Suprapubic skin (tissue), 4 donors: ENCODE data around the gene HSPBAP1. TPM values are rescaled to one million over a fixed set of nuclear protein-coding genes. Genes with fewer than 3 reads are reported as not detected.
A peak's percentile ranks its signal among the peaks of the same experiment; 100 is the strongest.

Experiments used
- DNase-seq, 2 donors: peaks; one replicate each; pipeline ENCODE4 v3.0.0-alpha.2; 2019; ENCODE audit warnings: low spot score in 2 of 2
- H3K27ac ChIP-seq: fragments of 200-600 bp; sonication (generic); one replicate; pipeline ENCODE4 v1.5.1; 2019
- H3K27me3 ChIP-seq: fragments of 200-600 bp; sonication (generic); one replicate; pipeline ENCODE4 v1.5.1; 2019
- H3K36me3 ChIP-seq: fragments of 200-600 bp; sonication (generic); one replicate; pipeline ENCODE4 v1.5.1; 2019
- H3K4me1 ChIP-seq: fragments of 200-600 bp; sonication (generic); one replicate; pipeline ENCODE4 v1.5.1; 2019
- H3K4me3 ChIP-seq: fragments of 200-600 bp; sonication (generic); one replicate; pipeline ENCODE4 v1.5.1; 2019; ENCODE audit warnings: mild to moderate bottlenecking
- H3K9me3 ChIP-seq: fragments of 200-600 bp; sonication (generic); one replicate; pipeline ENCODE4 v1.5.1; 2019
- CTCF ChIP-seq, 2 donors: fragments of 200-600 bp in 1 of 2; fragments of 450-650 bp in 1 of 2; sonication (generic) in 1 of 2; IDR thresholded peaks; one replicate each; pipeline ENCODE4 v1.5.1; 2016 to 2019; ENCODE audit warnings: antibody characterized with exemption in 2 of 2, mild to moderate bottlenecking in 1 of 2, moderate library complexity in 1 of 2
- EP300 ChIP-seq: sonication (generic); formaldehyde crosslinking; IDR thresholded peaks from one replicate; pipeline ENCODE4 v1.6.1; 2017; ENCODE audit warnings: antibody characterized with exemption
- POLR2A ChIP-seq, 2 donors: fragments of 450-650 bp; IDR thresholded peaks; one replicate each; pipeline ENCODE4 v1.6.1; 2017; ENCODE audit warnings: antibody characterized with exemption in 2 of 2, mild to moderate bottlenecking in 2 of 2, moderate library complexity in 2 of 2
- POLR2AphosphoS5 ChIP-seq, 3 donors: sonication (generic); formaldehyde crosslinking; IDR thresholded peaks; one replicate each; pipeline ENCODE4 v1.6.1; 2017; ENCODE audit warnings: antibody characterized with exemption in 3 of 3
- WGBS: methylation state at CpG from one replicate; pipeline ENCODE4 v1.1.5; 2018; 5-methylcytosine and 5-hydroxymethylcytosine counted together
- total RNA-seq, 4 donors: library from RNA; depleted of rRNA; stranded (reverse); fragments of >200 nt; gene quantifications; one replicate each; pipeline ENCODE4 v1.1.0, GENCODE V29; 2016

HSPBAP1 gene
- 10 to 100 TPM in 3 of 4 donors, 1 to 10 TPM in 1; 8.8 to 32.8 (median 15.7) TPM for total RNA-seq

- WGBS, result under 1% methylated on average over 38 of the region's 46 CpGs
- Histone ChIP-seq H3K9me3 (no peaks in the 10 kb centered on the region), H3K4me1 (peaks cover 54% of the 10 kb centered on the region), H3K27me3 (no peaks in the 10 kb centered on the region), H3K4me3 (peak within 1 kb of the TSS; percentile 90), H3K27ac (peak within 1 kb of the TSS; percentile 97), H3K36me3 (no peaks in the 10 kb centered on the region)
- DNase-seq, result peak; percentile 96 to 98
- TF ChIP-seq CTCF (IDR thresholded peaks at IDR 0.05) (no peak), POLR2AphosphoS5 (IDR thresholded peaks at IDR 0.05) (peak in 1 of 3 donors; percentile 42)
These were observed at the start of gene HSPBAP1 for GRCh38 chr3:122793568-122794416. Gene HSPBAP1 (minus strand): TSS chr3:122793831. CDS start chr3:122793680, 151 bp downstream.

GRCh38 chr3:122835590-122835989 lies 42.0 kb upstream of the HSPBAP1 start:
- no peak for DNase-seq
- H3K4me3 ChIP-seq, result no peak overlapping the region
- H3K9me3 ChIP-seq, result no peaks in the 10 kb centered on the region
- peaks cover 14% of the 10 kb centered on the region for H3K36me3 ChIP-seq
- no peaks in the 10 kb centered on the region for H3K4me1 ChIP-seq
- TF ChIP-seq POLR2A (IDR thresholded peaks at IDR 0.05) (no peak), POLR2AphosphoS5 (IDR thresholded peaks at IDR 0.05) (no peak), EP300 (no peak), CTCF (IDR thresholded peaks at IDR 0.05) (no peak)
- H3K27ac ChIP-seq, result no peak overlapping the region
- 90% methylated on average over 2 of the region's 2 CpGs for WGBS
- H3K27me3 ChIP-seq, result no peaks in the 10 kb centered on the region

- DNase-seq, result no peak
These were observed 34.6 kb upstream of the HSPBAP1 start for GRCh38 chr3:122828281-122828680.

GRCh38 chr3:122826278-122826677 lies 32.6 kb upstream of the HSPBAP1 start:
- 87% methylated on average over 1 of the region's 1 CpG for WGBS
- Histone ChIP-seq H3K27ac (no peak overlapping the region), H3K36me3 (peaks cover 36% of the 10 kb centered on the region), H3K4me3 (no peak overlapping the region), H3K27me3 (no peaks in the 10 kb centered on the region), H3K4me1 (no peaks in the 10 kb centered on the region), H3K9me3 (no peaks in the 10 kb centered on the region)
- DNase-seq, result no peak
- TF ChIP-seq POLR2A (IDR thresholded peaks at IDR 0.05) (no peak), EP300 (no peak)

More at GRCh38 chr3:122828281-122828680, 34.6 kb upstream of the HSPBAP1 start:
- Histone ChIP-seq H3K4me3 (no peak overlapping the region), H3K27me3 (no peaks in the 10 kb centered on the region), H3K36me3 (peaks cover 40% of the 10 kb centered on the region), H3K27ac (no peak overlapping the region), H3K9me3 (no peaks in the 10 kb centered on the region), H3K4me1 (no peaks in the 10 kb centered on the region)
- WGBS, result 93% methylated on average over 4 of the region's 4 CpGs
- TF ChIP-seq POLR2A (IDR thresholded peaks at IDR 0.05) (no peak), POLR2AphosphoS5 (IDR thresholded peaks at IDR 0.05) (no peak), CTCF (IDR thresholded peaks at IDR 0.05) (no peak), EP300 (no peak)

GRCh38 chr3:122825460-122825859 lies 31.8 kb upstream of the HSPBAP1 start:
- Histone ChIP-seq H3K4me1 (no peaks in the 10 kb centered on the region), H3K36me3 (peaks cover 36% of the 10 kb centered on the region), H3K27ac (no peak overlapping the region), H3K4me3 (no peak overlapping the region), H3K9me3 (no peaks in the 10 kb centered on the region), H3K27me3 (no peaks in the 10 kb centered on the region)
- DNase-seq, result no peak
- TF ChIP-seq CTCF (IDR thresholded peaks at IDR 0.05) (no peak), EP300 (no peak), POLR2A (IDR thresholded peaks at IDR 0.05) (no peak), POLR2AphosphoS5 (IDR thresholded peaks at IDR 0.05) (no peak)
- WGBS, result 75% methylated on average over 4 of the region's 4 CpGs
